PC-9 (cell line): ENCODE measurements around the gene SFT2D1. TPM values are rescaled to one million over a fixed set of nuclear protein-coding genes. Genes with fewer than 3 reads are reported as not detected.

Experiments
- BruUV-seq: library from RNA; stranded (reverse); fragments of 400-500 nt; replicated peaks from 2 replicates; lab custom pipeline; 2021; lab: Mats Ljungman, UMichigan
- CTCF ChIA-PET: fragments of 300-600 bp; sonication (Branson Sonifier 250); formaldehyde crosslinking; loops from one replicate; lab custom pipeline; 2022; ENCODE audit warnings: antibody characterized with exemption; lab: Charles Lee
- POLR2A ChIA-PET: fragments of 300-600 bp; sonication (Branson Sonifier 250); formaldehyde crosslinking; loops from one replicate; lab custom pipeline; 2022; ENCODE audit warnings: antibody characterized with exemption; ENCODE audit not compliant: unreplicated experiment; lab: Charles Lee
- DNase-seq, 2 experiments: peaks; one replicate each; pipeline versions ENCODE4 v3.0.0 to v3.0.0-alpha.2; 2015 to 2022; ENCODE audit warnings: mixed read lengths in 1 of 2
- H2AFZ ChIP-seq: fragments of 200-600 bp; sonication (generic); 2 replicates; pipeline ENCODE4 v1.8.1; 2017; ENCODE audit warnings: antibody characterized with exemption
- H3F3A ChIP-seq: fragments of 200-600 bp; sonication (generic); 2 replicates; pipeline ENCODE4 v1.8.1; 2017; ENCODE audit warnings: antibody characterized with exemption, mild to moderate bottlenecking, low read depth; ENCODE audit not compliant: insufficient read depth
- H3K27ac ChIP-seq: fragments of 200-600 bp; sonication (generic); 2 replicates; pipeline ENCODE4 v1.6.1; 2016; ENCODE audit warnings: mixed run types
- H3K27me3 ChIP-seq: fragments of 200-600 bp; sonication (generic); 2 replicates; pipeline ENCODE4 v1.6.1; 2016; ENCODE audit warnings: low read depth, mixed run types; ENCODE audit not compliant: insufficient read depth
- H3K36me3 ChIP-seq: fragments of 200-600 bp; sonication (generic); 2 replicates; pipeline ENCODE4 v1.6.1; 2016; ENCODE audit warnings: low read depth, mixed run types
- H3K4me1 ChIP-seq: fragments of 200-600 bp; sonication (generic); replicated peaks from 2 replicates; pipeline ENCODE4 v1.6.1; 2016; ENCODE audit warnings: mixed run types; ENCODE audit not compliant: insufficient read depth
- H3K4me2 ChIP-seq: fragments of 200-600 bp; sonication (generic); 2 replicates; pipeline ENCODE4 v1.6.1; 2017; ENCODE audit warnings: mixed run types
- H3K4me3 ChIP-seq: fragments of 200-600 bp; sonication (generic); 2 replicates; pipeline ENCODE4 v1.6.1; 2016; ENCODE audit warnings: mixed run types
- H3K79me2 ChIP-seq: fragments of 200-600 bp; sonication (generic); 2 replicates; pipeline ENCODE4 v1.6.1; 2017; ENCODE audit warnings: low read depth, mixed run types
- H3K9me2 ChIP-seq: fragments of 200-600 bp; sonication (generic); 2 replicates; pipeline ENCODE4 v1.8.1; 2017; ENCODE audit warnings: mild to moderate bottlenecking; ENCODE audit not compliant: insufficient read depth
- H3K9me3 ChIP-seq: fragments of 200-600 bp; sonication (generic); 2 replicates; pipeline ENCODE4 v1.8.1; 2016; ENCODE audit warnings: low read depth; ENCODE audit not compliant: insufficient read depth
- H4K20me1 ChIP-seq: fragments of 200-600 bp; sonication (generic); 2 replicates; pipeline ENCODE4 v1.8.1; 2017; ENCODE audit not compliant: insufficient read depth
- CTCF ChIP-seq: fragments of 200-600 bp; sonication (generic); conservative IDR thresholded peaks from 2 replicates; pipeline ENCODE4 v1.6.1; 2017; ENCODE audit warnings: mixed run types, antibody characterized with exemption, mild to moderate bottlenecking, moderate library complexity
- EZH2 ChIP-seq: fragments of 200-600 bp; sonication (generic); IDR thresholded peaks from 2 replicates; pipeline ENCODE4 v1.8.0; 2017; ENCODE audit warnings: antibody characterized with exemption, low read depth
- intact Hi-C: fragments of 100-400 bp; cut with micrococcal nuclease; formaldehyde crosslinking; loops from one replicate; pipeline ENCODE4 v1.10.0; 2022; ENCODE audit not compliant: unreplicated experiment
- total RNA-seq: library from RNA; stranded (reverse); gene quantifications from 2 replicates; pipeline ENCODE4 v1.2.3, GENCODE V29; 2021

Gene SFT2D1
- total RNA-seq, 1 experiment from 2014 or later, result 39.9 TPM

DNA sequence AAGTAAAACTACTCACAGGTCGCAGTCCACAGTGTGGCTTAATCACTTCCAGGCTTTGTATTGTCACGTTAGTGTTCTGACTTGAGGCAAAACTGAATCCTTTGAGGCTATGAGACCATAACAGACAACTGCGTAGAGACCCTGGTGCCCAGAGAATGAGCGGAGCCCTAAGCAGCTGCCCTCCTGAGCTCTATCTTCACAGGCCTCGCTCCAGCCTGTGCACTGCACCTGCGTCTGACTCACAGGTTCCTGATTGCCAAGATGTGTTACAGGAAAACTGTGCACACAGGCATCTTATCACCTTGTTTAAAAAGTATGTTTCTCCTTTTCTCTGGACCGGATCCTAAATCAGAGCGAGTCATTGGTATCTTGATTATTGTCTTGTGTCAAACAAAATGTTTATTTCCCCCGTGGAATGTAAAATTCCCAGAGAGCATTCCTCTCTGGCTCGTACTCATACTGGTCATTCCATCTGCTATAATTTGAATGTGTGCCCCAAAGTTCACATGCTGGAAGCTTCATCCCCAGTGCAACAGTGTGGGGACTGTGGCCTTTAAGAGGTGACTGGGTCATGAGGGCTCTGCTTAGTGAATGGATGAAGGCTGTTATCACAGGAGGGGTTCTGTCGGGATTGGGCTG is 59.8 kb downstream of the SFT2D1 start:
- POLR2A ChIA-PET, result no interaction called here
- no peak for DNase-seq
- H3K79me2 ChIP-seq, result no peaks in the 10 kb centered on the region
- H3K9me2 ChIP-seq, result no peaks in the 10 kb centered on the region
- BruUV-seq, result no TSS peak
- no peak overlapping the region for H3K4me3 ChIP-seq
- H4K20me1 ChIP-seq, result no peaks in the 10 kb centered on the region
- intact Hi-C loops, result no loop called here
- no peaks in the 10 kb centered on the region for H3F3A ChIP-seq
- CTCF ChIA-PET, result no interaction called here
- H3K27me3 ChIP-seq, result peaks cover 46% of the 10 kb centered on the region
- no peaks in the 10 kb centered on the region for H3K9me3 ChIP-seq
- H2AFZ ChIP-seq, result no peak overlapping the region
- H3K4me1 ChIP-seq, result no peaks in the 10 kb centered on the region
- H3K27ac ChIP-seq, result no peak overlapping the region
- H3K36me3 ChIP-seq, result no peaks in the 10 kb centered on the region
- no peak overlapping the region for H3K4me2 ChIP-seq
- no peak for TF ChIP-seq EZH2
- no peak for TF ChIP-seq CTCF

DNA sequence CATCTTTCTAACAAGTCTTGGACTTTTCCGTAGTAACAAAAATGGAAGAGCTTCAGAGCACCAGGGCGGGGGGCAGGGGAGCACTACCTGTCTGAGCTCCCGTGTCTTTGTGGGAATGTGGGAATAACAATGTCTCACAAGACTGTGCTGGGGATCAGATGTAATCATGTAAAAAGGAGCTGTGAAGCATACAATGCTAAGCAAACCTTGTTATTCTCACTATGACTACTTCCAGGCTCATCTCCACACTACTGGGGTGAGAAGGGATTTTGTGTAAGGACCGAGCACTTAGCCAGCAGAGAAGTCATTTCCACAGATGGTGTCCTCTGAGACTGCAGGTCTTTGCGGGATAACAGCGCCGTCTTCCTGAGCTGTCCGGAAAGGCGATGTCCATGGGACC is 61.2 kb downstream of the SFT2D1 start:
- Histone ChIP-seq H4K20me1 (no peaks in the 10 kb centered on the region), H3K79me2 (no peaks in the 10 kb centered on the region), H3K9me3 (no peaks in the 10 kb centered on the region), H2AFZ (no peak overlapping the region), H3K9me2 (no peaks in the 10 kb centered on the region), H3K4me1 (no peaks in the 10 kb centered on the region), H3K4me3 (no peak overlapping the region), H3K27ac (no peak overlapping the region), H3K4me2 (no peak overlapping the region), H3K36me3 (no peaks in the 10 kb centered on the region), H3K27me3 (peaks cover 46% of the 10 kb centered on the region), H3F3A (no peaks in the 10 kb centered on the region)
- POLR2A ChIA-PET, result no interaction called here
- no peak for DNase-seq
- no TSS peak for BruUV-seq
- CTCF ChIA-PET, result interaction anchor here (0.6 kb wide), 1 partner anchor 158 kb away, joined by 3 read pairs; no protein-coding TSS in a partner anchor
- TF ChIP-seq EZH2 (no peak), CTCF (no peak)
- intact Hi-C loops, result no loop called here

DNA sequence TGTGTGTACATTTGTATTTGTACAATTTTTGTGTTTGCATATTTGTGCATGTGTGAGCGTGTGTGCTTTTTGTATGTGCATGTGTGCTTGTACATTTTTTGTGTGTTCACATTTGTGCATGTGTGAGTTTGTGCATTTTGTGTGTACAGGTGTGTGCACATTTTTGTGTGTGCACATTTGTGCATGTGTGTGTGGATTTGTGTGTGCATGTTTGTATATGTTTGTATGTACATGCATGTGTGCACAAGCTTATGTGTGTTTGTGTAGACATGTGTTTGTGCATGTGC is 63.0 kb downstream of the SFT2D1 start:
- intact Hi-C loops, result loop anchor here (5.0 kb wide), 1 partner anchor 103 kb away; the partner anchor contains the start of gene MPC1
- no peak overlapping the region for H3K4me3 ChIP-seq
- no peak overlapping the region for H3K4me2 ChIP-seq
- no TSS peak for BruUV-seq
- TF ChIP-seq EZH2, result no peak
- POLR2A ChIA-PET, result no interaction called here
- peaks cover 36% of the 10 kb centered on the region for H3K27me3 ChIP-seq
- H2AFZ ChIP-seq, result no peak overlapping the region
- CTCF ChIA-PET, result no interaction called here
- H3K79me2 ChIP-seq, result no peaks in the 10 kb centered on the region
- H3K9me2 ChIP-seq, result no peaks in the 10 kb centered on the region
- H3K27ac ChIP-seq, result no peak overlapping the region
- H3F3A ChIP-seq, result no peaks in the 10 kb centered on the region
- no peaks in the 10 kb centered on the region for H4K20me1 ChIP-seq
- H3K36me3 ChIP-seq, result no peaks in the 10 kb centered on the region
- H3K9me3 ChIP-seq, result no peaks in the 10 kb centered on the region
- H3K4me1 ChIP-seq, result no peaks in the 10 kb centered on the region
- no peak for DNase-seq
